Measurements from ENCODE around the gene FAM81B. TPM values are rescaled to one million over a fixed set of nuclear protein-coding genes. Genes with fewer than 3 reads are reported as not detected.

FAM81B gene
- total RNA-seq, 1 experiment from 2014 or later: not detected

- Mint-ChIP-seq H3K27me3 (ENCODE audit: insufficient read depth, unreplicated experiment) (peaks cover 26% of the 10 kb centered on the region), H3K36me3 (ENCODE audit: insufficient read depth, unreplicated experiment) (no peaks in the 10 kb centered on the region), H3K4me3 (ENCODE audit: unreplicated experiment) (no peak overlapping the region), H3K4me1 (ENCODE audit: insufficient read depth, unreplicated experiment) (no peaks in the 10 kb centered on the region), H3K27ac (ENCODE audit: low read depth, unreplicated experiment) (no peak overlapping the region), H3K9me3 (ENCODE audit: unreplicated experiment) (no peaks in the 10 kb centered on the region)
- intact Hi-C loops (cut with micrococcal nuclease): no loop called here
- ChIA-PET CTCF (interaction anchor here (0.6 to 1.0 kb wide), 3 partner anchors 18 to 529 kb away, joined by 3 to 5 read pairs (median 3); no protein-coding TSS in a partner anchor), POLR2A (interaction anchor here (0.8 kb wide), 1 partner anchor 79 kb away, joined by 3 read pairs; no protein-coding TSS in a partner anchor)
- BruUV-seq (replicated peaks): no TSS peak
- DNase-seq (ENCODE audit: unreplicated experiment): no peak
- no peak for TF ChIP-seq CTCF (IDR thresholded peaks at IDR 0.05; ENCODE audit: unreplicated experiment)
These were observed 25.7 kb upstream of the FAM81B start for GRCh38 chr5:95365302-95366095.

GRCh38 chr5:95369782-95370181 is 21.4 kb upstream of the FAM81B start:
- CTCF ChIA-PET: interaction anchor here (1.1 kb wide), 1 partner anchor 131 kb away, joined by 3 read pairs; no protein-coding TSS in a partner anchor
- no peaks in the 10 kb centered on the region for H3K36me3 Mint-ChIP-seq (ENCODE audit: insufficient read depth, unreplicated experiment)
- intact Hi-C loops (cut with micrococcal nuclease): no loop called here
- no peak for TF ChIP-seq CTCF (IDR thresholded peaks at IDR 0.05; ENCODE audit: unreplicated experiment)
- no TSS peak for BruUV-seq (replicated peaks)
- POLR2A ChIA-PET: interaction anchor here (0.6 kb wide), 1 partner anchor 15 kb away, joined by 3 read pairs; no protein-coding TSS in a partner anchor
- H3K4me3 Mint-ChIP-seq (ENCODE audit: unreplicated experiment): no peak overlapping the region
- H3K27ac Mint-ChIP-seq (ENCODE audit: low read depth, unreplicated experiment): no peak overlapping the region
- no peak for DNase-seq (ENCODE audit: unreplicated experiment)
- H3K27me3 Mint-ChIP-seq (ENCODE audit: insufficient read depth, unreplicated experiment): peaks cover 20% of the 10 kb centered on the region
- H3K4me1 Mint-ChIP-seq (ENCODE audit: insufficient read depth, unreplicated experiment): no peaks in the 10 kb centered on the region
- no peaks in the 10 kb centered on the region for H3K9me3 Mint-ChIP-seq (ENCODE audit: unreplicated experiment)

GRCh38 chr5:95374061-95374460 is 17.1 kb upstream of the FAM81B start:
- no peak overlapping the region for H3K27ac Mint-ChIP-seq (ENCODE audit: low read depth, unreplicated experiment)
- CTCF ChIA-PET: no interaction called here
- TF ChIP-seq CTCF (IDR thresholded peaks at IDR 0.05; ENCODE audit: unreplicated experiment): no peak
- H3K36me3 Mint-ChIP-seq (ENCODE audit: insufficient read depth, unreplicated experiment): no peaks in the 10 kb centered on the region
- intact Hi-C loops (cut with micrococcal nuclease): no loop called here
- POLR2A ChIA-PET: interaction anchor here (0.6 kb wide), 1 partner anchor 347 kb away, joined by 3 read pairs; no protein-coding TSS in a partner anchor
- DNase-seq (ENCODE audit: unreplicated experiment): no peak
- H3K9me3 Mint-ChIP-seq (ENCODE audit: unreplicated experiment): no peaks in the 10 kb centered on the region
- H3K4me1 Mint-ChIP-seq (ENCODE audit: insufficient read depth, unreplicated experiment): no peaks in the 10 kb centered on the region
- BruUV-seq (replicated peaks): no TSS peak
- H3K4me3 Mint-ChIP-seq (ENCODE audit: unreplicated experiment): no peak overlapping the region
- no peaks in the 10 kb centered on the region for H3K27me3 Mint-ChIP-seq (ENCODE audit: insufficient read depth, unreplicated experiment)

DNA sequence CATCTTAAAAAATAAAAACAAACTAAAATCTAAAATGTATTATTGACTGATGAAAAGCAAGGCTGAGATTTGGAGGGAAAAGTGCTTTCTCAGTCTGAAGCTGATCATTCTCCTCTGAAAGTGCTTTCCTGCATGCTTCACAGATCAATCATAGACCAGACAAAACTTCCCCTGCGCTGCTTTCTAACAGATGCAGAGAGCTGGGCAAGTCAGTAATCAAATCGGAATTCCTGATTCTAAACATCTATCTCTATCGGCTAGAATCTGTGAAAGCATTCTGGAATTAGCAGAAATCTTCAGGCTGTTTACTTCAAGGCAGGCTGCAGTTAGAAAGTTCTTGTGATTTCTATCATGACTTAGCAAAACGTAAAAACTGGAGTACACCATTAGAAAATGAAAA is 15.6 kb upstream of the FAM81B start:
- ChIA-PET POLR2A (no interaction called here), CTCF (interaction anchor here (0.7 kb wide), 1 partner anchor 112 kb away, joined by 3 read pairs; no protein-coding TSS in a partner anchor)
- Mint-ChIP-seq H3K4me1 (ENCODE audit: insufficient read depth, unreplicated experiment) (no peaks in the 10 kb centered on the region), H3K27me3 (ENCODE audit: insufficient read depth, unreplicated experiment) (no peaks in the 10 kb centered on the region), H3K27ac (ENCODE audit: low read depth, unreplicated experiment) (no peak overlapping the region), H3K36me3 (ENCODE audit: insufficient read depth, unreplicated experiment) (no peaks in the 10 kb centered on the region), H3K9me3 (ENCODE audit: unreplicated experiment) (no peaks in the 10 kb centered on the region), H3K4me3 (ENCODE audit: unreplicated experiment) (no peak overlapping the region)
- no peak for DNase-seq (ENCODE audit: unreplicated experiment)
- BruUV-seq (replicated peaks): no TSS peak
- no peak for TF ChIP-seq CTCF (IDR thresholded peaks at IDR 0.05; ENCODE audit: unreplicated experiment)
- intact Hi-C loops (cut with micrococcal nuclease): no loop called here
